Measurements from ENCODE around the gene FAM174C.
A peak's percentile ranks its signal among the peaks of the same experiment; 100 is the strongest.

Gene FAM174C

GRCh38 chr19:1250437-1251260 is 24.7 kb upstream of the FAM174C start:
- ChIA-PET CTCF (interaction anchor here (1.3 kb wide), 1 partner anchor 16 kb away, joined by 5 read pairs; no protein-coding TSS in a partner anchor), POLR2A (interaction anchor here (0.8 to 7.8 kb wide), 6 partner anchors 10 to 25 kb away, joined by 3 to 157 read pairs (median 7); partner anchors contain the start of genes CIRBP and FAM174C)
- peak; percentile 37 for DNase-seq (ENCODE audit: extremely low spot score)
- peak; percentile 44; the same call in 1 of the 2 replicates for TF ChIP-seq FOXM1 (IDR thresholded peaks at IDR 0.05; ENCODE audit: borderline replicate concordance)
- no peak for TF ChIP-seq PKNOX1 (IDR thresholded peaks at IDR 0.05)

GRCh38 chr19:1251330-1252220 is 23.8 kb upstream of the FAM174C start:
- TF ChIP-seq FOXK2 (IDR thresholded peaks at IDR 0.05) = no peak
- TF ChIP-seq LEF1 (IDR thresholded peaks at IDR 0.05; ENCODE audit: borderline replicate concordance) = no peak
- no peak for TF ChIP-seq NFRKB (IDR thresholded peaks at IDR 0.05)
- no peak for TF ChIP-seq BHLHE40 (IDR thresholded peaks at IDR 0.05; ENCODE audit: borderline replicate concordance)
- no peak for TF ChIP-seq ARNT (IDR thresholded peaks at IDR 0.05)
- no peak for TF ChIP-seq ELF4 (IDR thresholded peaks at IDR 0.05)
- no peak for TF ChIP-seq SP1 (IDR thresholded peaks at IDR 0.05)
- no peak; the same call in 1 of the 2 replicates for TF ChIP-seq HDGF (IDR thresholded peaks at IDR 0.05; ENCODE audit: borderline replicate concordance)
- TF ChIP-seq FOXM1 (IDR thresholded peaks at IDR 0.05; ENCODE audit: borderline replicate concordance) = no peak
- TF ChIP-seq L3MBTL2 (conservative IDR thresholded peaks at IDR 0.05) = no peak
- no peak for TF ChIP-seq SUZ12 (IDR thresholded peaks at IDR 0.05)
- TF ChIP-seq CTBP1 (IDR thresholded peaks at IDR 0.05; ENCODE audit: borderline replicate concordance) = no peak
- ChIA-PET CTCF (interaction anchor here (0.8 to 1.3 kb wide), 2 partner anchors 15 to 17 kb away, joined by 4 to 5 read pairs; partner anchors contain the start of gene CIRBP), POLR2A (interaction anchor here (0.8 to 7.8 kb wide), 4 partner anchors 9 to 24 kb away, joined by 4 to 157 read pairs (median 7); partner anchors contain the start of genes CIRBP and FAM174C)
- DNase-seq (ENCODE audit: extremely low spot score) = peak; percentile 38

- POLR2A ChIA-PET = interaction anchor here (0.6 to 7.8 kb wide), 7 partner anchors 8 to 26 kb away, joined by 3 to 157 read pairs (median 6); partner anchors contain the start of genes CIRBP and FAM174C
- TF ChIP-seq SP1 (IDR thresholded peaks at IDR 0.05) = no peak
- TF ChIP-seq PKNOX1 (IDR thresholded peaks at IDR 0.05) = no peak
- no peak for TF ChIP-seq BHLHE40 (IDR thresholded peaks at IDR 0.05; ENCODE audit: borderline replicate concordance)
- TF ChIP-seq L3MBTL2 (conservative IDR thresholded peaks at IDR 0.05) = no peak
- no peak for TF ChIP-seq HDGF (IDR thresholded peaks at IDR 0.05; ENCODE audit: borderline replicate concordance)
- no peak for TF ChIP-seq SUZ12 (IDR thresholded peaks at IDR 0.05)
- no peak for TF ChIP-seq ARNT (IDR thresholded peaks at IDR 0.05)
- TF ChIP-seq FOXA1 (IDR thresholded peaks at IDR 0.05) = no peak
- no peak for TF ChIP-seq CTBP1 (IDR thresholded peaks at IDR 0.05; ENCODE audit: borderline replicate concordance)
- no peak for TF ChIP-seq ELF4 (IDR thresholded peaks at IDR 0.05)
- TF ChIP-seq ZNF384 (IDR thresholded peaks at IDR 0.05) = no peak
- TF ChIP-seq TARDBP (IDR thresholded peaks at IDR 0.05) = no peak
- TF ChIP-seq FOXK2 (IDR thresholded peaks at IDR 0.05) = no peak
- no peak for TF ChIP-seq LEF1 (IDR thresholded peaks at IDR 0.05; ENCODE audit: borderline replicate concordance)
- no peak for TF ChIP-seq FOXM1 (IDR thresholded peaks at IDR 0.05; ENCODE audit: borderline replicate concordance)
- CTCF ChIA-PET = interaction anchor here (0.8 to 2.0 kb wide), 4 partner anchors 8 to 17 kb away, joined by 4 to 22 read pairs (median 9); partner anchors contain the start of gene CIRBP
- no peak for DNase-seq (ENCODE audit: extremely low spot score)
Observed at GRCh38 chr19:1252221-1252820, 23.0 kb upstream of the FAM174C start.

GRCh38 chr19:1252821-1253513 is 22.4 kb upstream of the FAM174C start:
- CTCF ChIA-PET = interaction anchor here (0.7 to 2.0 kb wide), 3 partner anchors 9 to 13 kb away, joined by 6 to 22 read pairs (median 13); no protein-coding TSS in a partner anchor
- POLR2A ChIA-PET = interaction anchor here (0.6 to 7.8 kb wide), 6 partner anchors 9 to 27 kb away, joined by 3 to 157 read pairs (median 3); partner anchors contain the start of genes CIRBP and FAM174C
- DNase-seq (ENCODE audit: extremely low spot score) = no peak
- TF ChIP-seq SP1 (IDR thresholded peaks at IDR 0.05) (no peak), ELF4 (IDR thresholded peaks at IDR 0.05) (no peak), ZNF384 (IDR thresholded peaks at IDR 0.05) (no peak), NFRKB (IDR thresholded peaks at IDR 0.05) (no peak), SUZ12 (IDR thresholded peaks at IDR 0.05) (no peak), LEF1 (IDR thresholded peaks at IDR 0.05; ENCODE audit: borderline replicate concordance) (no peak)

- CTCF ChIA-PET = interaction anchor here (0.7 to 2.0 kb wide), 3 partner anchors 9 to 13 kb away, joined by 6 to 22 read pairs (median 13); no protein-coding TSS in a partner anchor
Observed at GRCh38 chr19:1253514-1254080, 21.7 kb upstream of the FAM174C start.

More at GRCh38 chr19:1253514-1254080, 21.7 kb upstream of the FAM174C start:
- TF ChIP-seq FOXK2 (IDR thresholded peaks at IDR 0.05) (no peak), HDGF (IDR thresholded peaks at IDR 0.05; ENCODE audit: borderline replicate concordance) (no peak), PKNOX1 (IDR thresholded peaks at IDR 0.05) (no peak)
- DNase-seq (ENCODE audit: extremely low spot score) = no peak
- POLR2A ChIA-PET = interaction anchor here (0.7 to 7.8 kb wide), 4 partner anchors 9 to 20 kb away, joined by 3 to 157 read pairs (median 10); partner anchors contain the start of gene CIRBP
